Stimulated activated CD4-positive, alpha-beta T cell treated with anti-CD3 and anti-CD28 coated beads, Interleukin-1b, Interleukin-23, amount 100 ng/mL, for 48 hours (primary cell): ENCODE results near the gene TMEM108.
A peak's percentile ranks its signal among the peaks of the same experiment; 100 is the strongest.

Source experiments
- DNase-seq: peaks from one replicate; pipeline ENCODE4 v3.0.0-alpha.2; 2020

TMEM108 gene

GRCh38 chr3:133246119-133246518, 207.9 kb downstream of the TMEM108 start:
- no peak for DNase-seq

- no peak for DNase-seq
Measured at GRCh38 chr3:133246773-133247172, 208.6 kb downstream of the TMEM108 start.

- DNase-seq = no peak
Measured at GRCh38 chr3:133248389-133248788, 210.2 kb downstream of the TMEM108 start.

GRCh38 chr3:133249490-133249889, 211.3 kb downstream of the TMEM108 start:
- DNase-seq = no peak

- DNase-seq = no peak
Measured at GRCh38 chr3:133254151-133254550, 216.0 kb downstream of the TMEM108 start.

GRCh38 chr3:133254716-133255115, 216.5 kb downstream of the TMEM108 start:
- DNase-seq = no peak

- no peak for DNase-seq
Measured at GRCh38 chr3:133256787-133257483, 218.7 kb downstream of the TMEM108 start.

GRCh38 chr3:133258358-133258757, 220.2 kb downstream of the TMEM108 start:
- DNase-seq = no peak

- DNase-seq = no peak
Measured at GRCh38 chr3:133259767-133260166, 221.6 kb downstream of the TMEM108 start.

- DNase-seq = no peak
Measured at GRCh38 chr3:133262333-133262732, 224.1 kb downstream of the TMEM108 start.

- DNase-seq = no peak
Measured at GRCh38 chr3:133264920-133265319, 226.7 kb downstream of the TMEM108 start.

GRCh38 chr3:133268726-133269134, 230.5 kb downstream of the TMEM108 start:
- no peak for DNase-seq

- no peak for DNase-seq
Measured at GRCh38 chr3:133269393-133269792, 231.2 kb downstream of the TMEM108 start.

- DNase-seq = no peak
Measured at GRCh38 chr3:133270631-133271030, 232.4 kb downstream of the TMEM108 start.

GRCh38 chr3:133271042-133271441, 232.9 kb downstream of the TMEM108 start:
- DNase-seq = no peak

GRCh38 chr3:133271539-133271938, 233.3 kb downstream of the TMEM108 start:
- no peak for DNase-seq

GRCh38 chr3:133273346-133273745, 235.2 kb downstream of the TMEM108 start:
- DNase-seq = peak; percentile 8

GRCh38 chr3:133274477-133274876, 236.3 kb downstream of the TMEM108 start:
- DNase-seq = no peak

- DNase-seq = no peak
Measured at GRCh38 chr3:133276594-133276993, 238.4 kb downstream of the TMEM108 start.

GRCh38 chr3:133277813-133278212, 239.6 kb downstream of the TMEM108 start:
- no peak for DNase-seq

GRCh38 chr3:133278260-133279043, 240.3 kb downstream of the TMEM108 start:
- DNase-seq = no peak

GRCh38 chr3:133280586-133280985, 242.4 kb downstream of the TMEM108 start:
- no peak for DNase-seq

GRCh38 chr3:133282236-133282635, 244.0 kb downstream of the TMEM108 start:
- DNase-seq = no peak
